GM19397 (cell line): ENCODE measurements around the gene PRKD1.
"Not testable (repeated sequence)": the region's sequence is repeated elsewhere in the genome, so short reads cannot be mapped to it uniquely, and the experiment has no call there.

Experiments
- ATAC-seq: cut with Tn5 transposase; IDR thresholded peaks from one replicate; pipeline ENCODE4 v1.9.1; 2021; ENCODE audit warnings: mild to moderate bottlenecking, moderate library complexity; ENCODE audit not compliant: unreplicated experiment

The PRKD1 gene

DNA sequence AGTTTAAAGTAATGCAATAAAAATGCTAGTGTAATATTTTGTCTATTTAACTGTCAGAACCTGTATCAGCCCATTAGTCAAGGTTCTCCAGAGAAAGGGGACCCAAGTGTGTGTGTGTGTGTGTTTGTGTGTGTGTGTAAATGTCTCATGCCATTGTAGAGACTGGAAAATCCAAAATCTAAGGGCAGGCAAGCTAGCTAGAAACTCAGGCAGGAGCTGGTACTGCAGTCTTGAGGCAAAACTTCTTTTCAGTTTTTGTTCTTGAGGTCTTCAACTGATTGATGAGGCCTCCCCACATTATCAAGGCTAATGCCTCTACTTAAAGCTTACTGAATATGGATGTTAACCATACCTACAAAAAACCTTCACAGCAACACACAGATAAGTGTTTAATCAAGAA lies 126.7 kb downstream of the PRKD1 start:
- no peak for ATAC-seq

DNA sequence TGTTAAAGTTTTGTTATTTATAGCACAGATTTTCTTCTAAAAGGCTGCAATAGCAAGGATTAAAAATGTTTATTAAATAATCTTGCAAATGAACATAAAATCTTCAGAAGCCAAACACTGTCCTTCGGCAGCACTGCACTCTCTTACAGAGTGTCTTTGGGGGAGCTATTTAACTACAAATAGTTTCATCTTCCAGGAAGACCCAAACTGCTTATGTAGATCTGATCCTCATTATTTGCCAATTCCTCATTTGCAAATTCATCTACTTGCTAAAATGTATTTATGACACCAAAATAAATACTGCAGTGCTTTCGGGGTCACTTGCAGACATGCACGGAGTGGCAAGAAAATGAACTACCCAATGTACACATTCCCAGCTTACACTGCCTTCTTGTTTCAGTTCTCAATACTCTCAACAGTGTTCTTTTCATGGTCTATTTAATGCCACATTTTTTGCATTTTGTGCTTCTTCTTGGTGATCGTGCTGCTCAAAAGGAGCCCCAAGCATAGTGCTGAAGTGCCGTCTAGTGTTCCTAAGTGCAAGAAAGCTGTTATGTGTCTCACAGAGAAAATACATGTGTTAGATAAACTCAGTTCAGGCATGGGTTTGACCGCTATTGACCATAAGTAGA lies 128.1 kb downstream of the PRKD1 start:
- peak; percentile 82 for ATAC-seq

- no peak for ATAC-seq
Measured at GRCh38 chr14:29798811-29799210, 128.8 kb downstream of the PRKD1 start.

GRCh38 chr14:29798108-29798663 lies 129.5 kb downstream of the PRKD1 start:
- no peak for ATAC-seq

- ATAC-seq, result no peak
Measured at GRCh38 chr14:29796853-29797252, 130.8 kb downstream of the PRKD1 start.

DNA sequence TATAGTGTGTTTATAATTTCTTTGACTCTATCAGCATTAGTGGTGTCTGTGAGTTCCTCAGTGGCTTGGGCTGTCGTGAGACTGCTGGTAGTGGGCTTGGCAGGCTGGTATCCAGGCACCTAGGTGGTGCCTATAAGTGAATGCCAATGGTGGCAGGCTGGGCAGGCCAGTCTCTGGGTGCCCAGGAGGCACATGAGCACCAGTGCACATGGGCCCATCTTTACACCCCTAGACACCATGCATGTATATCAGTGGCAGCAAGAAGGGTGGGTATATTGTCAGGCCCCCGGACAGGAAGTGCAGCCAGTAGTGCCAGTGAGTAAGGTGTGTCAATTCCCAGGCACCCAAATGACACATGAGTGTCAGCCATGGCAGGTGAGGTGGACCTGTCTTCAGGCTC lies 138.2 kb downstream of the PRKD1 start:
- no peak for ATAC-seq

- ATAC-seq, result no peak
Measured at GRCh38 chr14:29788093-29788492, 139.6 kb downstream of the PRKD1 start.

GRCh38 chr14:29783556-29783955 lies 144.1 kb downstream of the PRKD1 start:
- no peak for ATAC-seq

- ATAC-seq, result no peak
Measured at GRCh38 chr14:29782041-29782440, 145.6 kb downstream of the PRKD1 start.

DNA sequence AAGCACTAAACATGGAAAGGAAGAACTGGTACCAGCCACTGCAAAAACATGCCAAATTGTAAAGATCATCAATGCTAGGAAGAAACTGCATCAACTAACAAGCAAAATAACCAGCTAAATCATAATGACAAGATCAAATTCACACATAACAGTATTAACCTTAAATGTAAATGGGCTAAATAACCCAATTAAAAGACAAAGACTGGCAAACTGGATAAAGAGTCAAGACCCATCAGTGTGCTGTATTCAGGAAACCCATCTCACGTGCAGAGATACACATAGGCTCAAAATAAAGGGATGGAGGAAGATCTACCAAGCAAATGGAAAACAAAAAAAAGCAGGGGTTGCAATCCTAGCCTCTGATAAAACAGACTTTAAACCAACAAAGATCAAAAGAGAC lies 150.5 kb downstream of the PRKD1 start:
- not testable (repeated sequence) for ATAC-seq

- ATAC-seq, result no peak
Measured at GRCh38 chr14:29773990-29774389, 153.7 kb downstream of the PRKD1 start.

- ATAC-seq, result no peak
Measured at GRCh38 chr14:29763342-29763858, 164.2 kb downstream of the PRKD1 start.

- ATAC-seq, result peak; percentile 68
Measured at GRCh38 chr14:29759521-29760340, 167.9 kb downstream of the PRKD1 start.

GRCh38 chr14:29757711-29758233 lies 169.9 kb downstream of the PRKD1 start:
- no peak for ATAC-seq

DNA sequence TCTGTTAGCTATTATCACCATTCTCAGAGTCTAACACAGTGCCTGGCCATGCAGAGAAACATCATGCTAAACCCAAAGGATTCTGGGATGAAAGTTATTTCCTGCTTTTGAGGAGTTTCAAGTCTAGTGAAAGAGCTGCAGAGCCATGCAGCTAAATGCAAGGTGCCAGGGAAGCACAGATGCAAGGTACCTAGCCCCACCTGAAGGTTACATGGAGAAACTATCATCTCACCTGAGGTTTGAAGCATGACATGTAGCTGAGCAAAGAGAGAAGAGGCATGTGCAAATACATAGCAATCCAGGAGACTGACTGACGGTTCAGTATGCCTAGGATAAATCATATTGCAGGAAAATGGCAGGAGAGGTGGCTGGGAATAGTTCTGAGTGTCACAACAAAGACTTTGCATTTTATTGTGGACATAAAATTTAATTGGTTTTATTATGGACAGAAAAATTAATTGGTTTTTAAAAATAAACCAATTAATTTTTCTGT lies 170.4 kb downstream of the PRKD1 start:
- ATAC-seq, result no peak

DNA sequence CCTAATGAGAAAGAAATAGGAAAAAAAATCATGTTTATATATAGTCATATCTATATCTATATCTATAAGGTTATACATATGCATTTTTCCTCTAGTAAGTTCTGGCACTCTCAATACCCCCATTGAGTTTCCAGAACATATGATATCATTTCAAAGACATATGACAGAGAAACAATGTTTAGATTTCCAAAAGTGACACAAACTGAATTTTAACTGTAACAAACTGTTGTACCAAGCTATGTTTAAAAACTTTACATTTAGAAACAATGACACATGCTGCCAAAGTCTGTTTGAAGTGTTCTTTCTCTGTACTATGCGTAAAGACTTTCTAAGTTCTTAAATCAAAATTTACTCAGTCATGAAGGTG lies 171.6 kb downstream of the PRKD1 start:
- no peak for ATAC-seq

GRCh38 chr14:29755311-29756018 lies 172.2 kb downstream of the PRKD1 start:
- ATAC-seq, result no peak

DNA sequence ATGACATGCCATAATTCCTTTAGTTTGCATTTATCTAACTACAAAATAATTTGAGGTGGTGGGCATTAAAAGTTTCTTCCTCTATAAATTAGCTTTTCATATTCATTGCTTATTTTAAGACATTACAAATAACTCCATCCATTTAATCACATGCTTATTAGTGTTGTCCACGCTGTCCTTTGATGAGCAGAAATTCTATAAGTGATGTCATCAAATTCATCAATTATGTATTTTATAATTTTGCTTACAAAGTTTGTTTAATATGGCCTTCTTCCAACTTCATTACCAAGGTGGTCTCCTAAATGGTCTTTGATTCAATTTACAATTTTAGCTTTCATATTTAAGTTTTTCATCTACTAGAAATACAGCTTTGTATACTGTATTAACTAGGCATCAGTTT lies 173.5 kb downstream of the PRKD1 start:
- ATAC-seq, result no peak

DNA sequence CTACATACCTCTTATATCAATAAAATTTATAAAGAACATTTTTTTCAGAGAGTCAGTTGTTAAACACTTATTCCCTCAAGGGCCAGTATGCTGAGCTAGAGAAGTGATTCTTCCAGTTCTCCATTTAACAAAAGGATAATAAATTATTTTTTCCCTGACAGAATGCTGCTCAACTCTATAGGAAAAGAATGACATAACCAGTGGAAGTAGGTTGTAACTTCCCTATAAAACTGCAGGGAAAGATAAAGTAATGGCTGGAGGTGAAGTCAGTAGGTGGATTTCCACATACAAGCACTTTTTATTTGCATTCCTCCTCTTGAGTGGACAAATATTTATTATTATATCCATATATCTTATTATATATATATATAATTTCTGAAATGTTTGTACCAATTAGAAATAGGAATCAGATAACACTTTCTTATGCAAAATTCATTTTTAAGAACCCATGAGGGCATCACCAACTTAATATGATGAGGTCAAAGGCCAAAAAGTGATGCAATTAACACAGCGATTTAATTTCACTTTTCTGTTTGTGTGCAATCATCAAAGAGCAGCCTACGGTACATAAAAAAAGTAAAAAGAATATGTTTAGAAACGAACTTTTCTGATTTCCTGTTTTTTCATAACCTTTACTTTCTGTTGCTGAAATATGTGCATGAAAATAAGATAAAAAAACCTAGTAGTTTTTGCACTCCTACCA lies 175.3 kb downstream of the PRKD1 start:
- ATAC-seq, result no peak

DNA sequence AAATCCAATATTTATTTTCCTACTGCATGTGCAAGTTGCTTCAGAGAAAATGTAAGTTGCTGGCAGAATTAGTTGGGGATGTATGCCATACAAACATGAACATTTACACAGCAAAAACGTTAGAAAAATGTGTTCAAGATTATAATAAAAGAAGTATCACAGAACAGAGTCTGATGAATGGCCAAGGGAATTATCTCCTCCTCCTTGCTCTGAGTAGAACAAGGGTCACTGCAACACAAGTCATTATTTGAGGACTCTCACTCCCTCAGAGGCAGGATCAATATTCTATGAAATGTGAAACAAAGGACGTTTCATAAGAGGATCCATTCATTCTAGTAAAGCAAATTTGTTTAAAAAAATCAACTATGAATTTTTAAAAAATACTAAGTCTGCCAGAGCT lies 177.8 kb downstream of the PRKD1 start:
- ATAC-seq, result no peak
